Chondrocyte (in vitro differentiated cells): ENCODE data around the gene DLX1. TPM values are rescaled to one million over a fixed set of nuclear protein-coding genes. Genes with fewer than 3 reads are reported as not detected.

Experiments used
- DNase-seq: peaks from one replicate; pipeline ENCODE4 v3.0.0; 2021; ENCODE audit warnings: mixed read lengths, low spot score
- H3K27ac Mint-ChIP-seq: one replicate; pipeline ENCODE4 v1.8.0; 2021; ENCODE audit warnings: mild to moderate bottlenecking, moderate library complexity, mixed read lengths; ENCODE audit not compliant: unreplicated experiment
- H3K27me3 Mint-ChIP-seq: 2 replicates; pipeline ENCODE4 v1.8.0; 2021; ENCODE audit warnings: low read depth, mixed read lengths
- H3K36me3 Mint-ChIP-seq: 2 replicates; pipeline ENCODE4 v1.8.0; 2021; ENCODE audit warnings: low read depth, mixed read lengths
- H3K4me1 Mint-ChIP-seq: 2 replicates; pipeline ENCODE4 v1.8.0; 2021; ENCODE audit warnings: low read depth, mild to moderate bottlenecking, mixed read lengths
- H3K4me3 Mint-ChIP-seq: one replicate; pipeline ENCODE4 v1.8.0; 2021; ENCODE audit warnings: mild to moderate bottlenecking, moderate library complexity, mixed read lengths; ENCODE audit not compliant: unreplicated experiment
- H3K9me3 Mint-ChIP-seq: 2 replicates; pipeline ENCODE4 v1.8.0; 2021; ENCODE audit warnings: low read depth, mixed read lengths
- CTCF ChIP-seq: fragments of 200-600 bp; sonication (generic); IDR thresholded peaks from 2 replicates; pipeline ENCODE4 v1.5.0; 2021; ENCODE audit warnings: antibody characterized with exemption, mild to moderate bottlenecking, moderate library complexity
- total RNA-seq: library from RNA; stranded (reverse); gene quantifications from 3 replicates; pipeline ENCODE4 v1.2.1, GENCODE V29; 2021

Gene DLX1
- total RNA-seq, 1 donor from 2014 or later = 7.1 TPM

- no peak for TF ChIP-seq CTCF
- no peaks in the 10 kb centered on the region for H3K36me3 Mint-ChIP-seq
- H3K27ac Mint-ChIP-seq = peak overlapping the region; percentile 66
- no peak overlapping the region for H3K4me3 Mint-ChIP-seq
- no peak for DNase-seq
- H3K27me3 Mint-ChIP-seq = no peaks in the 10 kb centered on the region
- peaks cover 18% of the 10 kb centered on the region for H3K4me1 Mint-ChIP-seq
- no peaks in the 10 kb centered on the region for H3K9me3 Mint-ChIP-seq
These were observed 39.1 kb upstream of the DLX1 start for GRCh38 chr2:172046080-172046678.

- Mint-ChIP-seq H3K4me3 (no peak overlapping the region), H3K27ac (no peak overlapping the region), H3K9me3 (no peaks in the 10 kb centered on the region), H3K36me3 (no peaks in the 10 kb centered on the region), H3K4me1 (peaks cover 26% of the 10 kb centered on the region), H3K27me3 (no peaks in the 10 kb centered on the region)
- TF ChIP-seq CTCF = no peak
- DNase-seq = no peak
These were observed 38.3 kb upstream of the DLX1 start for GRCh38 chr2:172046866-172047565.

- H3K9me3 Mint-ChIP-seq = no peaks in the 10 kb centered on the region
- H3K36me3 Mint-ChIP-seq = no peaks in the 10 kb centered on the region
These were observed 37.5 kb upstream of the DLX1 start for GRCh38 chr2:172047566-172048507.

GRCh38 chr2:172048508-172049503 lies 36.5 kb upstream of the DLX1 start:
- H3K27ac Mint-ChIP-seq = no peak overlapping the region
- H3K4me1 Mint-ChIP-seq = peaks cover 42% of the 10 kb centered on the region
- TF ChIP-seq CTCF = no peak
- no peaks in the 10 kb centered on the region for H3K9me3 Mint-ChIP-seq
- no peaks in the 10 kb centered on the region for H3K36me3 Mint-ChIP-seq
- H3K4me3 Mint-ChIP-seq = no peak overlapping the region
- no peak for DNase-seq
- no peaks in the 10 kb centered on the region for H3K27me3 Mint-ChIP-seq

More at GRCh38 chr2:172047566-172048507, 37.5 kb upstream of the DLX1 start:
- no peak overlapping the region for H3K4me3 Mint-ChIP-seq
- no peak for DNase-seq
- no peaks in the 10 kb centered on the region for H3K27me3 Mint-ChIP-seq
- H3K27ac Mint-ChIP-seq = no peak overlapping the region
- peaks cover 34% of the 10 kb centered on the region for H3K4me1 Mint-ChIP-seq
- TF ChIP-seq CTCF = no peak
